HepG2 (cell line): Measurements from ENCODE around the gene FAM234A. TPM values are rescaled to one million over a fixed set of nuclear protein-coding genes. Genes with fewer than 3 reads are reported as not detected.
A peak's percentile ranks its signal among the peaks of the same experiment; 100 is the strongest.

Source experiments
- GZF1 ChIP-seq: sonication (generic); formaldehyde crosslinking; IDR thresholded peaks from 2 replicates; pipeline ENCODE4 v1.5.1; 2020; ENCODE audit warnings: mild to moderate bottlenecking, missing genetic modification reagents
- HMGA1 ChIP-seq: sonication (generic); formaldehyde crosslinking; conservative IDR thresholded peaks from 2 replicates; pipeline ENCODE4 v1.4.0; 2020; ENCODE audit warnings: missing genetic modification reagents
- IRX3 ChIP-seq: sonication (generic); formaldehyde crosslinking; IDR thresholded peaks from 2 replicates; pipeline ENCODE4 v1.8.1; 2023; ENCODE audit warnings: mild to moderate bottlenecking, low read depth, missing genetic modification reagents, borderline replicate concordance
- MTF2 ChIP-seq: sonication (generic); formaldehyde crosslinking; IDR thresholded peaks from 2 replicates; pipeline ENCODE4 v1.5.0; 2020; ENCODE audit warnings: missing genetic modification reagents, borderline replicate concordance
- PHF21A ChIP-seq: sonication (generic); formaldehyde crosslinking; IDR thresholded peaks from 2 replicates; pipeline ENCODE4 v1.5.0; 2020; ENCODE audit warnings: mild to moderate bottlenecking, missing genetic modification reagents
- RFX5 ChIP-seq: IDR thresholded peaks from 2 replicates; pipeline ENCODE4 v1.6.1; 2011; ENCODE audit warnings: low read depth, low read length, improper control_type of control experiment
- RFXANK ChIP-seq: IDR thresholded peaks from 2 replicates; pipeline ENCODE4 v1.6.1; 2016
- TP53 ChIP-seq: sonication (generic); formaldehyde crosslinking; conservative IDR thresholded peaks from 2 replicates; pipeline ENCODE4 v1.4.0; 2020; ENCODE audit warnings: missing genetic modification reagents
- ZNF232 ChIP-seq: sonication (generic); formaldehyde crosslinking; IDR thresholded peaks from 2 replicates; pipeline ENCODE4 v1.4.0; 2020; ENCODE audit warnings: missing genetic modification reagents, borderline replicate concordance
- ZNF251 ChIP-seq: sonication (generic); formaldehyde crosslinking; IDR thresholded peaks from 2 replicates; pipeline ENCODE4 v1.9.0; 2021; ENCODE audit warnings: mild to moderate bottlenecking, missing genetic modification reagents
- ZNF317 ChIP-seq: sonication (generic); formaldehyde crosslinking; IDR thresholded peaks from 2 replicates; pipeline ENCODE4 v1.5.0; 2020; ENCODE audit warnings: mild to moderate bottlenecking, missing genetic modification reagents
- ZNF350 ChIP-seq: sonication (generic); formaldehyde crosslinking; IDR thresholded peaks from 2 replicates; pipeline ENCODE4 v1.4.0; 2020; ENCODE audit warnings: mild to moderate bottlenecking, low read depth, missing genetic modification reagents, borderline replicate concordance
- polyA plus RNA-seq, 8 experiments: library from polyadenylated mRNA; depleted of rRNA in 3 of 8; stranded (reverse) in 7 of 8; unstranded in 1 of 8; fragments of >200 nt; fragmentation: Illumina TruSeq in 4 of 8; extraction: Trizol in 4 of 8; gene quantifications; 2 replicates each; pipeline versions ENCODE4 v1.2.1 to v1.2.3, GENCODE V29; 2011 to 2016; ENCODE audit warnings: low read depth in 4 of 8, missing spikeins in 1 of 8, mixed read lengths in 1 of 8; ENCODE audit not compliant: insufficient read depth in 1 of 8
- total RNA-seq, 5 experiments: library from RNA; depleted of rRNA; stranded (reverse); fragments of >200 nt; fragmentation: Illumina TruSeq; extraction: Trizol; gene quantifications; 2 replicates each; pipeline ENCODE4 v1.2.3, GENCODE V29; 2016; ENCODE audit warnings: low read depth in 1 of 5
- TF ChIP-seq, protein P1 (sequence below): sonication (generic); formaldehyde crosslinking; IDR thresholded peaks from 2 replicates; pipeline ENCODE4 v1.9.0; 2021; ENCODE audit warnings: missing genetic modification reagents, borderline replicate concordance
- TF ChIP-seq, protein P2 (sequence below): IDR thresholded peaks from 2 replicates; pipeline ENCODE4 v1.4.0; 2020; ENCODE audit warnings: mild to moderate bottlenecking, missing genetic modification reagents
- TF ChIP-seq, protein P3 (sequence below): IDR thresholded peaks from 2 replicates; pipeline ENCODE4 v1.6.1; 2016; ENCODE audit warnings: low read depth
- TF ChIP-seq, protein P4 (sequence below): sonication (generic); formaldehyde crosslinking; IDR thresholded peaks from 2 replicates; pipeline ENCODE4 v1.8.1; 2023; ENCODE audit warnings: mild to moderate bottlenecking, missing genetic modification reagents, borderline replicate concordance
- TF ChIP-seq, protein P5 (sequence below): sonication (generic); formaldehyde crosslinking; IDR thresholded peaks from 2 replicates; pipeline ENCODE4 v1.5.1; 2020; ENCODE audit warnings: mild to moderate bottlenecking, missing genetic modification reagents

FAM234A gene
- total and polyA plus RNA-seq, 2 of the 13 experiments (the other 11 are each of a cell fraction or from before 2014, with no cell fraction given): 29.2 to 34.4 TPM

DNA sequence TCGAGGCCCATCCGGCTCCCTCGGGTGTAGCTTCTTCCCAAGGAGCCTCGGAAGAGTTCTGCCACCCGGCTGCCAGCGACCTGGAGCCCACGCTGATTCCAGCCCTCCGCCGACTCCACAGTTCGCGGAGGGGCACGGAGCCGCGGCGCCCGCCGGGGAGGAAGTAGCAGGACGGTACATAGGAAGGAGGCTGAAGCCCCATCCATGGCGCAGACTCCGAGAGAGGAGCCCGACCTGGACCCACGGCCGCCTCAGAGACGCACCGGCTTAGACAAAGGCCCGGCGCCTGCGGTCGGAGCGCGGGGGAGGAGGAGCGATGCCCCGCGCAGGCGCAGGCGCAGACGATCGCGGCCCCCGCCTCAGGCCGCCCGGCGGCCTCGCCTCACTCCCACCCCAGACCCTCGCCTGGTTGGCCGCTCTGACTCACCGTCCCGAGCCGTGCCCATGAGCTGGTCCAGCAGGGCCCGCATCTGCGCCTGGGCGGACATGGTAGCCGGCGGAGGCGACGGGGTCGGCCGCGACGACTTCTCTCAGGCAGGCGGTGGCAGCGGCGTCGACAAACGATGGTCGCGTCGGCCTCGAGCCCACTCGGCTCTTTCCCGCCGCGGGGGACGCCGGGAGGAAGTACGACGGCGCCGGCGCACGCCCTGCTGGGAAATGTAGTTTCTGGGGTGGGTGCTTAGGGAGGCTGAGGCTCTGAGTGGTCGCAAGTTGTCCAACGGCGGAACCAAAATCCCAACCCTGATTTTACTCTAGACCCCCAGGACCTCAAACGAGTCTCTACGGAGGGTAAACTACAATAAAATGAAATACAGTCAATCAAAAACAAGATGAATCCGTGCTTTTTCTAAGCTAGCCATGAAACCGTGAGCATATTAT is 5.5 kb upstream of the FAM234A start, which contains the start of gene LUC7L (continued):
- TF ChIP-seq, protein P1, sequence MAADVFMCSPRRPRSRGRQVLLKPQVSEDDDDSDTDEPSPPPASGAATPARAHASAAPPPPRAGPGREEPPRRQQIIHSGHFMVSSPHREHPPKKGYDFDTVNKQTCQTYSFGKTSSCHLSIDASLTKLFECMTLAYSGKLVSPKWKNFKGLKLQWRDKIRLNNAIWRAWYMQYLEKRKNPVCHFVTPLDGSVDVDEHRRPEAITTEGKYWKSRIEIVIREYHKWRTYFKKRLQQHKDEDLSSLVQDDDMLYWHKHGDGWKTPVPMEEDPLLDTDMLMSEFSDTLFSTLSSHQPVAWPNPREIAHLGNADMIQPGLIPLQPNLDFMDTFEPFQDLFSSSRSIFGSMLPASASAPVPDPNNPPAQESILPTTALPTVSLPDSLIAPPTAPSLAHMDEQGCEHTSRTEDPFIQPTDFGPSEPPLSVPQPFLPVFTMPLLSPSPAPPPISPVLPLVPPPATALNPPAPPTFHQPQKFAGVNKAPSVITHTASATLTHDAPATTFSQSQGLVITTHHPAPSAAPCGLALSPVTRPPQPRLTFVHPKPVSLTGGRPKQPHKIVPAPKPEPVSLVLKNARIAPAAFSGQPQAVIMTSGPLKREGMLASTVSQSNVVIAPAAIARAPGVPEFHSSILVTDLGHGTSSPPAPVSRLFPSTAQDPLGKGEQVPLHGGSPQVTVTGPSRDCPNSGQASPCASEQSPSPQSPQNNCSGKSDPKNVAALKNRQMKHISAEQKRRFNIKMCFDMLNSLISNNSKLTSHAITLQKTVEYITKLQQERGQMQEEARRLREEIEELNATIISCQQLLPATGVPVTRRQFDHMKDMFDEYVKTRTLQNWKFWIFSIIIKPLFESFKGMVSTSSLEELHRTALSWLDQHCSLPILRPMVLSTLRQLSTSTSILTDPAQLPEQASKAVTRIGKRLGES (CRISPR knock-in tag): peak; percentile 82
- TF ChIP-seq MTF2 (CRISPR knock-in tag) (peak; percentile 21; the same call in 1 of the 2 replicates), RFX5 (no peak), GZF1 (CRISPR knock-in tag) (peak; percentile 92), RFXANK (peak; percentile 85; the same call in 1 of the 2 replicates), ZNF350 (CRISPR knock-in tag) (peak; percentile 93), ZNF232 (peak; percentile 95), IRX3 (CRISPR knock-in tag) (peak; percentile 99), ZNF317 (peak; percentile 82), ZNF251 (no peak), PHF21A (CRISPR knock-in tag) (peak; percentile 32; the same call in 1 of the 2 replicates), TP53 (CRISPR knock-in tag) (peak; percentile 85; the same call in 1 of the 2 replicates), HMGA1 (no peak)
- TF ChIP-seq, protein P2, sequence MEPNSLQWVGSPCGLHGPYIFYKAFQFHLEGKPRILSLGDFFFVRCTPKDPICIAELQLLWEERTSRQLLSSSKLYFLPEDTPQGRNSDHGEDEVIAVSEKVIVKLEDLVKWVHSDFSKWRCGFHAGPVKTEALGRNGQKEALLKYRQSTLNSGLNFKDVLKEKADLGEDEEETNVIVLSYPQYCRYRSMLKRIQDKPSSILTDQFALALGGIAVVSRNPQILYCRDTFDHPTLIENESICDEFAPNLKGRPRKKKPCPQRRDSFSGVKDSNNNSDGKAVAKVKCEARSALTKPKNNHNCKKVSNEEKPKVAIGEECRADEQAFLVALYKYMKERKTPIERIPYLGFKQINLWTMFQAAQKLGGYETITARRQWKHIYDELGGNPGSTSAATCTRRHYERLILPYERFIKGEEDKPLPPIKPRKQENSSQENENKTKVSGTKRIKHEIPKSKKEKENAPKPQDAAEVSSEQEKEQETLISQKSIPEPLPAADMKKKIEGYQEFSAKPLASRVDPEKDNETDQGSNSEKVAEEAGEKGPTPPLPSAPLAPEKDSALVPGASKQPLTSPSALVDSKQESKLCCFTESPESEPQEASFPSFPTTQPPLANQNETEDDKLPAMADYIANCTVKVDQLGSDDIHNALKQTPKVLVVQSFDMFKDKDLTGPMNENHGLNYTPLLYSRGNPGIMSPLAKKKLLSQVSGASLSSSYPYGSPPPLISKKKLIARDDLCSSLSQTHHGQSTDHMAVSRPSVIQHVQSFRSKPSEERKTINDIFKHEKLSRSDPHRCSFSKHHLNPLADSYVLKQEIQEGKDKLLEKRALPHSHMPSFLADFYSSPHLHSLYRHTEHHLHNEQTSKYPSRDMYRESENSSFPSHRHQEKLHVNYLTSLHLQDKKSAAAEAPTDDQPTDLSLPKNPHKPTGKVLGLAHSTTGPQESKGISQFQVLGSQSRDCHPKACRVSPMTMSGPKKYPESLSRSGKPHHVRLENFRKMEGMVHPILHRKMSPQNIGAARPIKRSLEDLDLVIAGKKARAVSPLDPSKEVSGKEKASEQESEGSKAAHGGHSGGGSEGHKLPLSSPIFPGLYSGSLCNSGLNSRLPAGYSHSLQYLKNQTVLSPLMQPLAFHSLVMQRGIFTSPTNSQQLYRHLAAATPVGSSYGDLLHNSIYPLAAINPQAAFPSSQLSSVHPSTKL (CRISPR knock-in tag): peak; percentile 65
- TF ChIP-seq, protein P3, sequence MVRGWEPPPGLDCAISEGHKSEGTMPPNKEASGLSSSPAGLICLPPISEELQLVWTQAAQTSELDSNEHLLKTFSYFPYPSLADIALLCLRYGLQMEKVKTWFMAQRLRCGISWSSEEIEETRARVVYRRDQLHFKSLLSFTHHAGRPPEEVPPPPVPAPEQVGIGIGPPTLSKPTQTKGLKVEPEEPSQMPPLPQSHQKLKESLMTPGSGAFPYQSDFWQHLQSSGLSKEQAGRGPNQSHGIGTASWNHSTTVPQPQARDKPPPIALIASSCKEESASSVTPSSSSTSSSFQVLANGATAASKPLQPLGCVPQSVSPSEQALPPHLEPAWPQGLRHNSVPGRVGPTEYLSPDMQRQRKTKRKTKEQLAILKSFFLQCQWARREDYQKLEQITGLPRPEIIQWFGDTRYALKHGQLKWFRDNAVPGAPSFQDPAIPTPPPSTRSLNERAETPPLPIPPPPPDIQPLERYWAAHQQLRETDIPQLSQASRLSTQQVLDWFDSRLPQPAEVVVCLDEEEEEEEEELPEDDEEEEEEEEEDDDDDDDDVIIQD (CRISPR knock-in tag): peak; percentile 78
- TF ChIP-seq, protein P4, sequence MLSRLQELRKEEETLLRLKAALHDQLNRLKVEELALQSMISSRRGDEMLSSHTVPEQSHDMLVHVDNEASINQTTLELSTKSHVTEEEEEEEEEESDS (CRISPR knock-in tag): peak; percentile 94
- TF ChIP-seq, protein P5, sequence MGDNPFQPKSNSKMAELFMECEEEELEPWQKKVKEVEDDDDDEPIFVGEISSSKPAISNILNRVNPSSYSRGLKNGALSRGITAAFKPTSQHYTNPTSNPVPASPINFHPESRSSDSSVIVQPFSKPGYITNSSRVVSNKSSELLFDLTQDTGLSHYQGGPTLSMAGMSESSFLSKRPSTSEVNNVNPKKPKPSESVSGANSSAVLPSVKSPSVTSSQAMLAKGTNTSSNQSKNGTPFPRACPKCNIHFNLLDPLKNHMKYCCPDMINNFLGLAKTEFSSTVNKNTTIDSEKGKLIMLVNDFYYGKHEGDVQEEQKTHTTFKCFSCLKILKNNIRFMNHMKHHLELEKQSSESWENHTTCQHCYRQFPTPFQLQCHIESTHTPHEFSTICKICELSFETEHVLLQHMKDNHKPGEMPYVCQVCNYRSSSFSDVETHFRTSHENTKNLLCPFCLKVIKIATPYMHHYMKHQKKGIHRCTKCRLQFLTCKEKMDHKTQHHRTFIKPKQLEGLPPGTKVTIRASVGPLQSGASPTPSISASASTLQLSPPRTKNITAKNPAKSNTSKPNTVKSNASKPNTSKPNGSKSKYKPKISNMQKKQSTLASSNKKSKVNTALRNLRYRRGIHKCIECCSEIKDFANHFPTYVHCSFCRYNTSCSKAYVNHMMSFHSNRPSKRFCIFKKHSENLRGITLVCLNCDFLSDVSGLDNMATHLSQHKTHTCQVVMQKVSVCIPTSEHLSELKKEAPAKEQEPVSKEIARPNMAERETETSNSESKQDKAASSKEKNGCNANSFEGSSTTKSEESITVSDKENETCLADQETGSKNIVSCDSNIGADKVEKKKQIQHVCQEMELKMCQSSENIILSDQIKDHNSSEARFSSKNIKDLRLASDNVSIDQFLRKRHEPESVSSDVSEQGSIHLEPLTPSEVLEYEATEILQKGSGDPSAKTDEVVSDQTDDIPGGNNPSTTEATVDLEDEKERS (CRISPR knock-in tag): peak; percentile 95
